Body of pancreas (tissue), 4 donors: Measurements from ENCODE around the gene PBRM1.

Experiments used
- POLR2A ChIP-seq, 3 donors: fragments of 450-650 bp; IDR thresholded peaks; one replicate each; pipeline ENCODE4 v1.6.1; 2016; ENCODE audit warnings: antibody characterized with exemption in 3 of 3, mild to moderate bottlenecking in 2 of 3
- TF ChIP-seq, protein P1 (sequence below), 7 experiments: fragments of 450-650 bp in 4 of 7; fragments of 200-600 bp in 3 of 7; sonication (generic) in 3 of 7; IDR thresholded peaks; one replicate each; pipeline ENCODE4 v1.5.1; 2016 to 2019; ENCODE audit warnings: antibody characterized with exemption in 7 of 7

DNA sequence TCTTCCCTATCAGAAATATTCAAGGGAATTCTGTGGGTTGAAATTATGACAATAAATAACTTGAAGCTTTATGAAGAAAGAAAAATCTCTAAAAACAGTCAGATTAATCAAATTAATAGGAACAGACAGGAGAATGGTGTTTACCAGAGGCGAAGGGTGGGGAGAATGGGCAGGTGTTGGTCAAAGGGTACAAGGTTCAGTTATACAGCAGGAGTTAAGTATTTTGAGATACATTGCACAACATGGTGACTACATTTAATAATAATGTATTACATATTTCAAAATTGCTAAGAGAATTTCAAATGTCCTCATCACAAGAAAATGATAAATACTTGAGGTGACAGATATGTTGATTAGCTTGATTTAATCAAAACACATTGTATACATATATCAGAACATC lies 38.8 kb upstream of the PBRM1 start:
- TF ChIP-seq, protein P1, sequence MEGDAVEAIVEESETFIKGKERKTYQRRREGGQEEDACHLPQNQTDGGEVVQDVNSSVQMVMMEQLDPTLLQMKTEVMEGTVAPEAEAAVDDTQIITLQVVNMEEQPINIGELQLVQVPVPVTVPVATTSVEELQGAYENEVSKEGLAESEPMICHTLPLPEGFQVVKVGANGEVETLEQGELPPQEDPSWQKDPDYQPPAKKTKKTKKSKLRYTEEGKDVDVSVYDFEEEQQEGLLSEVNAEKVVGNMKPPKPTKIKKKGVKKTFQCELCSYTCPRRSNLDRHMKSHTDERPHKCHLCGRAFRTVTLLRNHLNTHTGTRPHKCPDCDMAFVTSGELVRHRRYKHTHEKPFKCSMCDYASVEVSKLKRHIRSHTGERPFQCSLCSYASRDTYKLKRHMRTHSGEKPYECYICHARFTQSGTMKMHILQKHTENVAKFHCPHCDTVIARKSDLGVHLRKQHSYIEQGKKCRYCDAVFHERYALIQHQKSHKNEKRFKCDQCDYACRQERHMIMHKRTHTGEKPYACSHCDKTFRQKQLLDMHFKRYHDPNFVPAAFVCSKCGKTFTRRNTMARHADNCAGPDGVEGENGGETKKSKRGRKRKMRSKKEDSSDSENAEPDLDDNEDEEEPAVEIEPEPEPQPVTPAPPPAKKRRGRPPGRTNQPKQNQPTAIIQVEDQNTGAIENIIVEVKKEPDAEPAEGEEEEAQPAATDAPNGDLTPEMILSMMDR (IDR thresholded peaks at IDR 0.05): no peak
- no peak for TF ChIP-seq POLR2A (IDR thresholded peaks at IDR 0.05)
